HG03064 (cell line): ENCODE data around the gene ZNF579.
"Not testable (repeated sequence)": the region's sequence is repeated elsewhere in the genome, so short reads cannot be mapped to it uniquely, and the experiment has no call there.

Experiments
- ATAC-seq: cut with Tn5 transposase; IDR thresholded peaks from one replicate; pipeline ENCODE4 v1.9.1; 2021; ENCODE audit warnings: low read depth; ENCODE audit not compliant: unreplicated experiment

Gene ZNF579

GRCh38 chr19:55596304-55596703 lies 15.7 kb upstream of the ZNF579 start:
- no peak for ATAC-seq

GRCh38 chr19:55594996-55595545 lies 14.4 kb upstream of the ZNF579 start:
- ATAC-seq: no peak

- ATAC-seq: no peak
These were observed 12.6 kb upstream of the ZNF579 start for GRCh38 chr19:55593096-55593772.

- no peak for ATAC-seq
These were observed 11.9 kb upstream of the ZNF579 start for GRCh38 chr19:55592391-55593090.

GRCh38 chr19:55591555-55591954 lies 10.9 kb upstream of the ZNF579 start:
- ATAC-seq: no peak

GRCh38 chr19:55590617-55591016 lies 10.0 kb upstream of the ZNF579 start:
- ATAC-seq: no peak

GRCh38 chr19:55590109-55590508 lies 9.5 kb upstream of the ZNF579 start:
- ATAC-seq: no peak

GRCh38 chr19:55588738-55589137 lies 8.1 kb upstream of the ZNF579 start:
- no peak for ATAC-seq

- peak; percentile 80 for ATAC-seq
These were observed 6.5 kb upstream of the ZNF579 start for GRCh38 chr19:55586976-55587668.

GRCh38 chr19:55585658-55586339 lies 5.2 kb upstream of the ZNF579 start:
- ATAC-seq: no peak

- no peak for ATAC-seq
These were observed 4.2 kb upstream of the ZNF579 start for GRCh38 chr19:55584871-55585270.

- not testable (repeated sequence) for ATAC-seq
These were observed 3.2 kb upstream of the ZNF579 start for GRCh38 chr19:55583897-55584296.

GRCh38 chr19:55582284-55582683 lies 1.6 kb upstream of the ZNF579 start:
- ATAC-seq: not testable (repeated sequence)

GRCh38 chr19:55581823-55582223 lies 1.2 kb upstream of the ZNF579 start:
- no peak for ATAC-seq

GRCh38 chr19:55581145-55581822 lies 636 bp upstream of the ZNF579 start:
- ATAC-seq: no peak

GRCh38 chr19:55579766-55580621 lies 654 bp downstream of the ZNF579 start:
- no peak for ATAC-seq

GRCh38 chr19:55578761-55579747 lies 1.6 kb downstream of the ZNF579 start:
- no peak for ATAC-seq
